WI38 (cell line): ENCODE data around the gene CELF2.

Experiments
- H3K4me3 ChIP-seq: 2 replicates; pipeline ENCODE4 v1.5.1; 2011; ENCODE audit warnings: low read depth, mild to moderate bottlenecking, control low read depth, low read length
- TF ChIP-seq, protein P1 (sequence below): IDR thresholded peaks from 2 replicates; pipeline ENCODE4 v1.5.1; 2012; ENCODE audit warnings: low read depth, mild to moderate bottlenecking, control low read depth, low read length

CELF2 gene

DNA sequence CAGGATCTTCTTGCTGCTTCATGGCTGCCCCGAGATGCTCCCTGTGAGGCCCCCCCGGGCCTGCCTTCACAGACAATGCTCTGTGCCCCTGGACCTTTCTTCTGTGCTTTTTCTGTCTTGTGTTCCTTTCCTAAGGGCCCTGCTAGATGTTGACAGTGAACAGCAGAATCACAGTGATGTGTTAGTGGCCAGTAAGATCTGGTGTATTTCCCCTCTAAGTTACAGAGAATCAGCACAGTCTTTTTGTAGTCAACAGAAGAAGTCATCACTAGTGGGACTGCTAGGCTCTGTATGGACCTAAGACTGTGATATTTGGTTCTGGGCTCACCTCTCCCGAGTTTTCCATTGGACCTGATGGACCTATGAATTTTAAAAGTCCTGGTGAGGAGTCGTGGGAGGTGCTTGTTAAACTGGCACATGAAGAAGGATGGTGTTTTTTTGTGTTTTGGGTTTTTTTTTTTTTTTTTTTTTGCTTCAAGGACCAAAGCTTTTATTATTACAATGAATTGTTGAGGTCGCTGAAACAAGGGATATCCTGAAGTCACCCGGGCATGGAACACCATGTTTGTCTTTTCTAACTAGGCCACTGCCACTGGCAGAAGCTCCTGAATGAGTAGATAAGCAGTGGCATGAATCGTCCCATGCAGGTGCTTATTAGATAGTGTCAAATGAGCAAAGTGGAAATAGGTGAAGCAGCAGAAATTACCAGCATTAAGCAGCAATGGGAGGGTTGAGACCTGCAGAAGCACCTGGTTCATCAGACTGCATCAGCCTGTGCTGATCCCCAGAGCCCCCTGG, 194.8 kb downstream of the CELF2 start:
- no peak overlapping the region for H3K4me3 ChIP-seq

DNA sequence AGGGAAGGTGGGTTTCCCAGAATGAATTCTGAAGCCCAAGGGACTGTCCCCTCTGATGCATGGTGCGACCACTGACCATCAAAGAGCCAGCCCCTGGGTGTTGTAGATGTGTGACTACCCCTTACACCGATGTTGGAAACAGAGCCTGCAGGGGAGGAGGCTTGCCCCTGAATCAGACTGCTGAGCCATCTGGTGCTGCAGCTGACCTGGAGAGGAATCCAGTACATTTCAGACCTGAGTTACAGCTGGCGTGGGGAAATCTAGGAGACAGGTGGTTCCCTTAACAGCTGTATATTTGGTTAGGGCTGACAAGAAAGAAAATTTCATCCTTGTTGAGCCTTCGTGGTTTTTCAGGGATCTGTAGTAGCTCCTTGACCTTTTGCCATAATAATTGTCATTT, 195.5 kb downstream of the CELF2 start:
- no peak overlapping the region for H3K4me3 ChIP-seq
- TF ChIP-seq, protein P1, sequence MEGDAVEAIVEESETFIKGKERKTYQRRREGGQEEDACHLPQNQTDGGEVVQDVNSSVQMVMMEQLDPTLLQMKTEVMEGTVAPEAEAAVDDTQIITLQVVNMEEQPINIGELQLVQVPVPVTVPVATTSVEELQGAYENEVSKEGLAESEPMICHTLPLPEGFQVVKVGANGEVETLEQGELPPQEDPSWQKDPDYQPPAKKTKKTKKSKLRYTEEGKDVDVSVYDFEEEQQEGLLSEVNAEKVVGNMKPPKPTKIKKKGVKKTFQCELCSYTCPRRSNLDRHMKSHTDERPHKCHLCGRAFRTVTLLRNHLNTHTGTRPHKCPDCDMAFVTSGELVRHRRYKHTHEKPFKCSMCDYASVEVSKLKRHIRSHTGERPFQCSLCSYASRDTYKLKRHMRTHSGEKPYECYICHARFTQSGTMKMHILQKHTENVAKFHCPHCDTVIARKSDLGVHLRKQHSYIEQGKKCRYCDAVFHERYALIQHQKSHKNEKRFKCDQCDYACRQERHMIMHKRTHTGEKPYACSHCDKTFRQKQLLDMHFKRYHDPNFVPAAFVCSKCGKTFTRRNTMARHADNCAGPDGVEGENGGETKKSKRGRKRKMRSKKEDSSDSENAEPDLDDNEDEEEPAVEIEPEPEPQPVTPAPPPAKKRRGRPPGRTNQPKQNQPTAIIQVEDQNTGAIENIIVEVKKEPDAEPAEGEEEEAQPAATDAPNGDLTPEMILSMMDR: no peak

More for the DNA sequence above, 194.8 kb downstream of the CELF2 start:
- TF ChIP-seq, protein P1: no peak

DNA sequence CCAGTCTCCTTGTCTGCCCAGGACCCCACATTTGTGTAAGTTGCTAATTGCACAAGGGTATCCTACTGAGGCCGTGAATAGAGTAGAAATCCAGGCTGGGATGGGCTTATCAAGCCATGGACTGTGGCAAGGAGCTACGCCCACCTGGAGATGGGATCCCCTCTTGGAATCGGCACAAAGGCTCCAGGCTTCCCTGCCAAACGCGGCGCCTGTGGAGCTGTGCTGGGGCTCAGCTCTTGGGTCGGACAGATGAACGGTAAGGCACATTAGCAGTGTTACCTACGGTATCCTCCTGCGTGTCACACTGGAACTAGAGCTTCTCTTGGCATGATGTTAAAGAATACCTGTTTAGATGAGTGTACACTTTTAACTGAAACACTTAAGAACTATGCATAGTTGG, 196.7 kb downstream of the CELF2 start:
- TF ChIP-seq, protein P1: no peak

DNA sequence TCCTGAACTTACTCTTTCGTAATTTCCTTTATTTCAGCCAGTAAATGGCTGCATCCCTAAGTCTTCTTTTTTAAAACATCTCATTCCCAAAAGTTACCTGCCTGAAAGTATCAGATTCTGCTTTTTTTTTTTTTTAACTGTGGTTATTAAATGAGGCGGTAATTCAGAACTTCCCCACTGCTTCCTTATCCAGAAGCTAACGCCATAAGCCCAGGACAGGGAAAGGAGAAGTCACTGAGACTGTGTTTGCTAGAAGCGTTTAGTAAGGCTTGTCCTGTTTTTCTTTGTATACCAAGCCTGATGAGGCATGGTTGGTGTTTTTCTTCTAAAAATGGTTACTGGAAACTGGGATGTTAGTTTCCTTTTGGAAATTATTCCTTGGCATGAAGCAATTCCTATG, 197.8 kb downstream of the CELF2 start:
- no peak overlapping the region for H3K4me3 ChIP-seq
- TF ChIP-seq, protein P1: no peak

More for the DNA sequence above, 196.7 kb downstream of the CELF2 start:
- H3K4me3 ChIP-seq: no peak overlapping the region

DNA sequence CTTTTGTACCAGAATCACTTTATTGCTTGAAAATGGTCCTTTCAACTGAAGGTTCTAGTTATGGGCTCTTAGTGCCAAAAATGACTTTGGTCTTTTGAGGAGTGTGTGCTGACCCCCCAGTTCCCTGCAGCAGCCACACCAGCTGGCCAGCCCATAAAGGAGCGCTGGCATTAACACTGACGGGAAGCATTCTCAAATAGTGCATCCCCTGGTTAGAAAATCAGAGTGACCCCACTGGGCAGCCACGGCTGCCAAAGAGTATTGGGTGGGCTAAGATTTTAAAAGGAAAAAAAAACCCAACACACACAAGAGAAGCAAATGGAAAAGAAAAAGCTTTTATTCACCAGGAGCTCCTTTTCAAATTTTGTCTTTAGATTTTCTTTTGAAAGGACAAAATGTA, 199.8 kb downstream of the CELF2 start:
- H3K4me3 ChIP-seq: no peak overlapping the region
- TF ChIP-seq, protein P1: no peak

DNA sequence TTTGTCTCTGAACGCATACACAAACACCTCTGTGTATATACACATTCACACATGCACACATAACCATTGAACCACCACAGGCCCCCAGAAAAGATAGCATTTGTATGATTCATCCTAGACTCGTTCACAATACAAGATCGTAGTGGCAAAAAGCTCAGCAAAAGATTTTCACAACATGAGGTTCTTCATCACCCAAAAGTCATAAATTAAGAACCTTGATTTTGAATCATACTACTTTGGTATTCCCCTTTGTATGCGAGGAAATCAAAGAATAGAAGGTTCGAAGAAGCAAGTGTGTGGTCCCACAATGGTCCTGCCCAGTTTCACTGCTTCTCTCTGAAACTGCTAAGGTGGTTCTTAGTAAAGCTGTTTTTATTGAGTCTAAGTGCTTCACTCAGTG, 200.7 kb downstream of the CELF2 start:
- TF ChIP-seq, protein P1: no peak

DNA sequence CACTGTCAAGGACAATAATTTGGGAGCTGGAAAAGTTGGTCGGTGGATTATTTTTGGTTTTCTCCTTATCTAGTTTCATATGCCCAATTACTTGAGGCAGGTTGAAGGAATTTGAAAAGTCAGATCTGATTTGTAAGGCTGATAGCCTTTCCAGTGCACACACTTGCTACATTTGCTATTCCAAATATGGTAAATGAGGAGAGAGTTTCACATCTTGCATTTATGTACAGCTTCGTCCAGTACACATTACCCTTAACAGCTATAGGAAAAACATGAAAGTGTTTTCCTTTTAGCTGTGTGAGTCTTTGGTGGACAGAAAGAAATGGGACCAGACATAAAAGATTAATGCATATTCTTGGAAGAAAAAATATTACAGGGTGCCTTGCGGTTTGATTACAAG, 201.8 kb downstream of the CELF2 start:
- no peak overlapping the region for H3K4me3 ChIP-seq
- TF ChIP-seq, protein P1: no peak

More for the DNA sequence above, 200.7 kb downstream of the CELF2 start:
- no peak overlapping the region for H3K4me3 ChIP-seq
